GM18517 (cell line): ENCODE data around the gene NHERF1.
A peak's percentile ranks its signal among the peaks of the same experiment; 100 is the strongest.

Experiments used
- ATAC-seq: cut with Tn5 transposase; IDR thresholded peaks from one replicate; pipeline ENCODE4 v1.9.1; 2021; ENCODE audit warnings: mild to moderate bottlenecking, moderate library complexity; ENCODE audit not compliant: unreplicated experiment

NHERF1 gene

DNA sequence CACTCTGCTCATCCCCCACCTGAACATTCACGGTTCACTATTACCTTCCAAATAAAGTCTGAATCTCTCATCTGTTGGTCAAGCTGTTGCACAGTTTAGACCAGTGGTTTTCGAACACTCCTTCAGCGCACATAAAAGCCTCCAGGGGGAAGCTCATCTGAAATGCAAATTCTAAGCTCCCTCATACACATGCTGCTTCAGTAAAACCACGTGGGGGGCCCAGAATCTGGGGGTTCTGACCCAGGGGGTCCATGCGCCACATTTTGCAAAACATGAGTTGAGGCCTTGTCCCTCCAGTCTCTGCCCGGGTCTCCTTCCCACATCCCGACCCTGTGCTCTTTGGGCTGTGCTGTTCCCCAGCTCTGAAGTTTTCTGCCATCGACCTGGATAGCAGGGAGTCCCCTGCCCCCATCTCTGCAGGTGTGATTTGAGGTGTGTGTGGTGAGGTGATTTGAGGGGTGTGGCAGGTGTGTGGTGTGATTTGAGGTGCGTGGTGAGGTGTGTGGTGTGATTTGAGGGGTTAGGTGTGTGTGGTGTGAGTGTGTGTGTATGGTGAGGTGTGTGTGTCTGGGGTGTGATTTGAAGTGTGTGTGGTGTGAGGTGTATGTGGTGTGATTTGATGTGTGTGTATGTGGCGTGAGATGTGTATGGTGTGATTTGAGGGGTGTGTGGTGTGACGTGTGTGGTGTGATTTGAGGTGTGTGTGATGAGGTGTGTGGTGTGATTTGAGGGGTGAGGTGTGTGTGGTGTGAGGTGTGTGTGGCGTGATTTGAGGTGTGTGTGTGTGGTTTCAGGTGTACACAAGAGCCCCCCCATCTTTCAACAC lies 16.2 kb upstream of the NHERF1 start:
- no peak for ATAC-seq

DNA sequence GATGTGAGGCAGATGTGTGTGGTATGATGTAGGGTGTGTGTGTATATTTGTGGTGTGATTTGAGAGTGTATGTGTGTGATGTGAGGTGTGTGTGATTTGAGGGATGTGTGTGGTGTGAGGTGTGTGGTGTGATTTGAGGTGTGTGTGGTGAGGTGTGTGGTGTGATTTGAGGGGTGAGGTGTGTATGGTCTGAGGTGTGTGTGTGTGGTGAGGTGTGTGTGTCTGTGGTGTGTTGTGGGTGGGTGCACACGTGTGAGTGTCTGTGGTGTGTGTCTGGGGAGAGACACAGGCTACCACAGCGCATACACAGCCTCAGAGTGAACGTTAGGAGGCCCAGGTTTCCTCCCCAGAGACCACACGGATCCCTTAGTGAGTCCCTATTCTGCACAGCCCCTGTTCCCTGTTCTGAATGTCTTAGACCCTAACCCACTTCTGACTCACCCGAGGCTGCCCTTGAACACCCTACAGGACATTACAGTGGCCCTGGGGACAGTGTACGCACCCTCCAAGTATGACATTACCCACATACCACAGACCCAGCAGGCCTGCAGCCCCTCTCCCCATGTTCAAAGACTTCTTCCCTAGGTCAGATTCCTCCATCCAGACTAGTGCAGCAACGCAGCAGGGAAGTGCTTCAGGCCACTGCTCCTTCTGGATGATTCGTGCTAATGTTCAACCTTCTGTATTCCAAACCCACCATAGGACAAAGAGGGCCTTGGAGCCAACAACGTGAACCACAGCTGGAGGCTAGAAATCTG lies 14.9 kb upstream of the NHERF1 start:
- ATAC-seq: no peak

DNA sequence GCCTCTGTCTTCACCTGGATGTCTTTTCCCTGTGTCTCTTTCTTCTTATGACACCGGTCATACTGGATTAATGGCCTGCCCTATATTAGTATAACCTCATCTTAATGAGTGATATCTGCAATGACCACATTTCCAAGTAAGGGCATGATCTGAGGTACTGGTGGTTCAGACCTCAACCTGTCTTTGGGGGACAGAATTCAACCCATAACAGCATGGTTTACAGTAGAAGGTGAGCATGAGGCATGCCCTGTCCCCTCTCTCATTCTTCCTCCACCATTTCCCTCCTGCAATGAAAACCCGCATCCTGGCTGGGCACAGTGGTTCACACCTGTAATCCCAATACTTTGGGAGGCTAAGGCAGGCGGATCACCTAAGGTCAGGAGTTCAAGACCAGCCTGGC lies 14.2 kb upstream of the NHERF1 start:
- ATAC-seq: no peak

DNA sequence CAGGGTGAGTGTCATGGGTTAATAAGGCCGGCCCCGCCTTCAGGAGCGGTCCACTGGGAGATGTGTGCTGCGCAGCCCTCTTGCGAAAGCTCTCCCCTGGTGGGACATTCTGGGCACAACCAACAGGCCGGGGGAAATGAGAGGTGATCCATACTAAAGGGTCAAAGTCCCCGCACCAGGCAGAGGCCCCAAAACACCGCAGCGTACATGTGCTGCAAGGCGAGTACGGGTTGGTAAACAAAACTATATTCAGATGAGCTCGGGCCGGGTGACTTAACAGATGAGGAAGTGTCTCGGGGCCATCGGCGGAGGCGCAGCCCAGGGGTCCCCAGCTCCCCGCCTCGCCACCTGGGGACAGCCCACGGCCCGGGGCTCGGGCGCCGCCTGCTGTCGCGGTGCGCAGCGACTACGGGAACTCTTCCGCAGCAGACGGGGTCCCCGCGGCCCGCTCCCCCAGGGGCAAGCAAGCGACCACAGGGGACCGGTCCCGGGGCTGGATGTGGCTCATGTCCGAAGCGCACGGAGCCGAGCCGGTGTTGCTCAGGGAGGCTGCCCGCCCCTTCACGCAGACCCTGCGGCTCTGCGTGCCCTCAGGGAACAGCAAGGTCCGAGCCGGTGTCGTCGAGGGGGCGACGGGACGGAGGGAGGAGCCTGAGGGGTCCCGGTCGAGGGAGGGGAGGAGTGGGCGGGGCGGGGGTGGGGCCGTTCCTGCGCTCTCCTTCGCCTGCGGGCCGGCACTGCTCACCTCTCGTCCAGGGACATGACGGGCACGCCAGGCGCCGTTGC lies 11.7 kb upstream of the NHERF1 start, which contains the start of gene RAB37:
TSS of gene RAB37 (plus strand) at position 744 of the 786 bp plus-strand sequence. CDS start at position 761, 17 bp downstream.
- ATAC-seq: peak; percentile 60

DNA sequence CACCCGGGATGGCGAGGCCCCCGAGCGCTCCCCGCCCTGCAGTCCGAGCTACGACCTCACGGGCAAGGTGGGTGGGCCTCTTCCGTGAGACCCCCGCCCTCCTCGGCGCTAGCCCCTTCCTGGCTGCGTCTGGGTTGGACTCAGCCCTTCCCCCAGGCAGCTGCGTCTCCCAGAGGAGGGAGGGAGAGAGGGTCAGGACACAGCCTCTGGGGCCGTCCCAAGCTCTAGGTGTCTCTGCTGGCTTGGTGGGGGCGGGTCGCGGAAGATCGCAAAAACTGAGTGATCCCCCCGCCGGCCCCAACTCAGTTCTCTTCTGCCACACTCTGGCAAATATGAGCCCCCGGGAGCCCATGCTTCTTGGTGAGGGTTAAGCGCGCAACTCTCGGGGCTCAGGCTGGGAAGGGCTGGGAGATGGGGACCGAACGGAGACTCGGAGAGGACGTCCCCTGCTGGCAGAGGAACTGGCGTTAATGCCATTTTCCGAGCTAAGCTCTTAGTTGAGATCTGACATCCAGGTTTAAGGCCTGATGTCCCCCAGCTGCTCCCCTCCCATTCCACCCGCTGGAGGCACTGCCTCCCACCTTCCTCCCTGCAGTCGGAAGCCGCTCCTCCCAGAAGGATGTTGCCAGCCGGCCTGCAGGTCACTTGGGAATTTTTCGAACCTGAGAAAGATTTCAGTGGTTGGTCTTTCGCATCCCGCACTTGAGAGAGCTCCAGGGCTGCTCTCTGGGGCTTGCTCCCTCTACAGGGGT lies 11.0 kb upstream of the NHERF1 start:
- no peak for ATAC-seq

DNA sequence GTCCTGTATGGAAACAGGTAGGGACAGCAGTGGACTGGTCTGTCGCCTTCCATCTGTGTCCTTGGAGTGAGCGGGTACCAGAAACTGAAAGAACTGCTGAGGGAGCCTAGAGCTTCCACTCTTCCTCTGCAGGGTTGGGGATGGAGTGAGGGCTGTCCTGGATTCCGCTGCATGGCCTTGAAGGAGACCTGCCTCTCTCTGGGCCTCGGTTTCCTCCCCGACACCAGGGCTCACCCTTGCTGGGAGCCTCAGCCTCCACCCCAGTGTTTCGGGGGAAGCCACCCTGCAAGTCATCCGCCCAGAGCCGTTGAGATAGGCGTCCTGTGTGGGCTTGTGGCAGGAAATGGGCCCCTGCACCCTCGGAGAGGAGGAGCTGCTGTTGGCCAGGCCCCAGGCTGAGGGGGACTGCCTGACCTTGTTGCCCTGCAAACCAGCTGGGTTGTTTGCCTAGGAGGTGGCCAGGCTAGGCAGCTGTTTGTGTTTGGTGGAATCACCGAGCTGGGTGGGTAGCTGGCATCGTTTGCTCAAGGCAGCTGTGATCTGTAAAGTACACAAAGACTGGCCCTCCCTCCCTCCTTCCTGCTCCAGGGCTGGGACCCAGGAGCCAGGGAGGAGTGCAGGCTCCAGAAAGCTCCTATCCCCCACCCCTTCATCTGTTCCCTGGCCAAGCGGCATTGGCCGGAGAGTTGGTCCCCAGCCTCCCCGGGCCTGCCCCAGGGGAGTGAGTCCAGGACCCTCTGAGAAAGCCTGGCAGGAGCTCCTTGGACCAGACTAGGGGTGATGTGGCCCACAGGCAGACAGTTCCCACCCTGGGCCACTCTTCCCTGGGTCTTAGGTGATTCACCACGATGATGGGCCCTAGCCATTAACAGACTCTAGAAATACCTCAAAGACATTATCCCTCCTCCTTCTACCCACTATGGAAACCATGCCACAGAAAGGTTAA lies 10.1 kb upstream of the NHERF1 start:
- no peak for ATAC-seq

DNA sequence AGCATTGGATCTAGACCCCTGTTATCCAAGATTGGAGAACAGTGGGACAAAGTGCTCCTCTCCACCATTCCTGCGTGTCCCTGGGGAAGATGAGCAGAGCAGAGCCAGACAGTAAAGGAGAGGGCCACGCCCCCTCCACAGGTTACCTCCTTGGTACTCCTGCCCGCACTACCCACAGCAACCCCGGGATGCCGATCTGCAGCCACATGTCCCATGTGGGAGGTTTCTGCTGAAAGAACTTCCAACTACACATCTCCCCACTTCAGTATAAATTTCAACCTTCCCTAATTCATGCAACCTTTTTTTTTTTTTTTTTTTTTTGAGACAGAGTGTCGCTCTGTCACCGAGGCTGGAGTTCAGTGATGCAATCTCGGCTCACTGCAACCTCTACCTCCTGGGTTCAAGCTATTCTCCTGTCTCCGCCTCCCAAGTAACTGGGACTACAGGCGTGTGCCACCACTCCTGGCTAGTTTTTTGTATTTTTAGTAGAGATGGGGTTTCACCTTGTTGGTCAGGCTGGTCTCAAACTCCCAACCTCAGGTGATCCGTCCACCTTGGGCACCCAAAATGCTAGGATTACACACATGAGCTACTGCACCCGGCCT lies 9.1 kb upstream of the NHERF1 start:
- no peak for ATAC-seq

DNA sequence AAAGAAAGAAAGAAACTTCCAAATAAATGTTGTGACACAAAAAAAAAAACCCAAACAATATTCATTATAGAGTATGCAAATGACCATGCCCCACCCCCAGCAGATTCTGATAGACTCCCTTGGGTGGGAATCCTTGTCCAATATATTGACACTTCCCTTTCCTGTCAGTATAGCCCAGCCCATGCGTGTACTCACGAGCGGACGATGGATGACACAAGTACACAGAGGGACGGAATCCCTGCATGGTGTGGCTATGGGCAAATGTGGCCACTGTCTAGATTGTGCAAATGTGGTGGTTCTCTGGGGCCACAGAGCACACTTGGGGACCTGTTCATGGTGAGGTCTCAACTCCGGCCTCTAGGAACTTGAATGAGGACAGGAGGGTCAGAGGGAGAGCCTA lies 8.3 kb upstream of the NHERF1 start:
- no peak for ATAC-seq

DNA sequence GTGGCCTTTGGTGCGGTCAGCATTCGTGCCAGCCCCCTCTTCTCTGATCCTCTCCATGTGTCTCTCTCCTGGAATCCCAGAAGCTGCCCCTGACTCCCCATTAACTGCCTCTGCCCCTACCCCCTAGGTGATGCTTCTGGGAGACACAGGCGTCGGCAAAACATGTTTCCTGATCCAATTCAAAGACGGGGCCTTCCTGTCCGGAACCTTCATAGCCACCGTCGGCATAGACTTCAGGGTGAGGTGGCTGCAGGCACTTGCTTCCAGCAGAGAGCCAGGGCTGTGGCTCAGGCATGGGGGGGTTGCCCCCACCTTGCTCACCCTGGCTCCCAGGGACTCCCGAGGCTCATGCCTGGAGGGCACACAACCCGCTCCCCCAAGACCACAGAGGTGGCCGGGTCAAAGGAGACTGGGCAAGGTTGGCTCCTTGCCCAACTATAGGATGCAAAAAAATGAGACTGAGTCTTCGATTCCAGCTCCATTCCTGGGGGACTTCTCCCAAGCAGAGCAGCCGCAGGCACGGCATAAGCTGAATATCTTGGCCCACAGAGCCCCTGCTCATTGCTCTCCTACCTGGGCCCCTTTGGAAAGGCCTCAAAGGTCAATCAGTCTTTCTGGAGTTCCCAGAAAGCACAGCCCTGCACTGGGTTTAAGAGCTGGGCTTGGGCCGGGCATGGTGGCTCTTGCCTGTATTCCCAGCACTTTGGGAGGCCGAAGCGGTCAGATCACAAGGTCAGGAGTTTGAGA lies 7.6 kb upstream of the NHERF1 start:
- ATAC-seq: no peak

DNA sequence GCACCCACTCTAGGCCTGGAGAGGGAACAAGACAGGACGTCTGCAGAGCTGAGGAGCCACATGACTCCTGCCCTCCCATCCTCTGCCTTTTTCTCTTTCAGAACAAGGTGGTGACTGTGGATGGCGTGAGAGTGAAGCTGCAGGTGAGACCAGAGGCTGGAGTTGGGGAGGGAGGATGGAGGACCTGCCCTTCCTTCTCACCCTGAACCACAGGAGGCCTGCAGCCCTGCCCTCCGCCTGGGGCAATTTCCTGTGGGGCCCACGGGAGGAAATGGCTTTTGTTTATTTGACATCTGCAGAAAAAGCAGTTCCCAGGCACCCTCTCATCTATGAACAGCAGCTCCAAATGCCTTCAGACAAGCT lies 6.3 kb upstream of the NHERF1 start:
- no peak for ATAC-seq

DNA sequence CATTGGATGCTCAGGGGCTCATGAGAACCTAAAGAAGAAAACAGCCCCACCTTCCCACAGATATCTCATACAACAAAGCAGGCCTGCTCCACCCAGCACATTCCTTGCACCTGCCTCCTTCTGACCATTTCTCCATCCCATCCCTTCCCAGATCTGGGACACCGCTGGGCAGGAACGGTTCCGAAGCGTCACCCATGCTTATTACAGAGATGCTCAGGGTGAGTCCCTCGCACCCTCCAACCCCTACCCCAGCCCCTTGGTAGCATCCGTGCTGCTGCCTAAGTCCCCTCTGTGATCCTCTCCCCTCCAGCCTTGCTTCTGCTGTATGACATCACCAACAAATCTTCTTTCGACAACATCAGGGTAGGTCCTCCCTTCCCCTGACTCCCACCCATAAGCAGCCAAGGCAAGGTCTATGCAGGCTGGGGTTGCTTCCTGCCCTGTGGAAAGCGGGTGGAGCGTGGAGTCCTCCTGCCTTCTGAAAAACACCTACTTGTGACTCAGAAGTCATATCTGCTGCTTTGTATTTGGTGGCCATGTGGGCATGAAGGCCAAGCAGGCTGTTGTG lies 5.4 kb upstream of the NHERF1 start:
- no peak for ATAC-seq

DNA sequence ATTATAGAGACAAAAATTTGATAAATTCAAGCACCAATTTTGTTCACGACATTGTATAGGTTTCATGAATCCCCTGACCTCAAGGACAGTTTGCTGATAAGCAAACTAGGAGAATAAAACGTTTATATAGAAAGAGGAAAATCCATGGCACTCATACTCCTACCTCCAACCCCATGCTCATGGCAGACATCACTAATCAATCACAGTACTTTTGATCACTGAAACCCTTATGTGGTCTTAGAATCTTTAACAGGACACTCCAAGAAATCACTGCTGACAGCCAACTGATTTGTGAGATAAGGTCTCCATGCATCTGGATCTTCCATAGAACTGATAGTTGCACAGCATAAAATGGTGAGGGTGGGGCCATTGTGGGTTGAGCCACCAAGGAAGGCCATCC lies 4.7 kb upstream of the NHERF1 start:
- no peak for ATAC-seq

DNA sequence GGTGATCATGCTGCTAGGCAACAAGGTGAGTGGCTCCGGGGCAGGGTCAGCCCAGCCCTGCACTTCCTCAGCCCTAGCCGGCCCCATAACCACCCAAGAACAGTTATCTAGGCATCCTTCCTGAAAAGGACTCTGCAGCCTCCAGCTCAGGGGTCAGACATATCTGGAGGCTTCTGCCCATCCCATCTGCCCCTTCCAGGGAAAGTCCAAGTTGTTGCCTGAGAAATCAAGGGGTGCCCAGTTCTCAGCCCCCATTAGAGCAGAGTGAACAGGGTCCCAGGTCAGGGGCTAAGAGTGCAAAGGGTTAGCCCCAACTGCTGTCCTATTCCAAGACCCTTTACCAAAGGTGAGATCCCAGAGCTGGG lies 4.1 kb upstream of the NHERF1 start:
- no peak for ATAC-seq

DNA sequence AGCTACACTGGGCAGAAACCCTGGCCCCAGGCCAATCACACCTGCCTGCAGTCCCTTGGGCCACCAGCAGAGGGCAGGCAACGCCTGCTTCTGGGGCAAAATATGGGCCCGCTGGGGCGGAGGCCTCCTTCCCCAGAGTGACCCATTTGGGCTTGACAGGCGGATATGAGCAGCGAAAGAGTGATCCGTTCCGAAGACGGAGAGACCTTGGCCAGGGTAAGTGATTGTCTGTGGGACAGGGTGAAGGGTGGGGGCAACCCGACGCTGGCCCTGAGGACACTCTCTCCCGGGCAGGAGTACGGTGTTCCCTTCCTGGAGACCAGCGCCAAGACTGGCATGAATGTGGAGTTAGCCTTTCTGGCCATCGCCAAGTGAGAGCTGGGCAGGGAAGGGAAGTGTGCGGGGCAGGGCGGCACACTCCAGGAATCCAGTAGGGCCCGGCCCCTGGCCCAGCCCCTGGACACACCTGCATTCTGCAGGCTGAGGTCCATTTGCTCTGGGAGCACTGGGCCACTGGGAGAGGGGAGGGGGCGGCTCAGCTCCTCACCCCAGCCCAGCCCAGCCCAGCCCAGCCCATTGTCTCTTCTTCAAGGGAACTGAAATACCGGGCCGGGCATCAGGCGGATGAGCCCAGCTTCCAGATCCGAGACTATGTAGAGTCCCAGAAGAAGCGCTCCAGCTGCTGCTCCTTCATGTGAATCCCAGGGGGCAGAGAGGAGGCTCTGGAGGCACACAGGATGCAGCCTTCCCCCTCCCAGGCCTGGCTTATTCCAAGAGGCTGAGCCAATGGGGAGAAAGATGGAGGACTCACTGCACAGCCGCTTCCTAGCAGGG lies 3.5 kb upstream of the NHERF1 start:
- ATAC-seq: no peak

DNA sequence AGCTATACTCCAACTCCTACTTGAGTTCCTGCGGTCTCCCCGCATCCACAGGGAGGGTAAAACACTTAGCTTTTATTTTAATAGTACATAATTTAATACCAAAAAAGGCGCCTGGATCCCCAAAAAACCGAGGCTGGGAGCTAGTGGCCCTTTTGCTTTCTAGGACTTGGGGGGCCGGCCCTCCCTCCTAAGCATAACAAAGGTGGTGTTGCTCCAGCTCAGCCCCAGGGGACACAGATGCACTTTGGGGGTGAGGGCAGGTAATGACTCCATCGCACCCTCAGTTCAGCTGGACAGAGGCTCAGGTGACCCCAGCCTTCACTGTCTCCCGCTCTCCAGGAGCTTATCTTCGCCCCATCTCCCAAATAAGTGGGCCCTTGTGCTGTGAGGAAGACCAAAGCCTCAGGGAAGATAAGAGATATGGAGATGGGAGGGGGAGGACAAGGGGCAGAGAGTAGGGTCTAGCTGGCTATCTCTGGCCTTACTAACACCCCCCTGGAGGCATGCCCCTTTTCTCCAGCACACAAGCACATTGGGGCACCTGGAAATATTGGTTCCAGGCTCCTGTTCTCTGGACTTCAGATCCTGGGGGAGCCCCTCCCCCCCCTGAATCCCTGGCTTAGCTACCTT lies 2.8 kb upstream of the NHERF1 start:
- ATAC-seq: no peak

DNA sequence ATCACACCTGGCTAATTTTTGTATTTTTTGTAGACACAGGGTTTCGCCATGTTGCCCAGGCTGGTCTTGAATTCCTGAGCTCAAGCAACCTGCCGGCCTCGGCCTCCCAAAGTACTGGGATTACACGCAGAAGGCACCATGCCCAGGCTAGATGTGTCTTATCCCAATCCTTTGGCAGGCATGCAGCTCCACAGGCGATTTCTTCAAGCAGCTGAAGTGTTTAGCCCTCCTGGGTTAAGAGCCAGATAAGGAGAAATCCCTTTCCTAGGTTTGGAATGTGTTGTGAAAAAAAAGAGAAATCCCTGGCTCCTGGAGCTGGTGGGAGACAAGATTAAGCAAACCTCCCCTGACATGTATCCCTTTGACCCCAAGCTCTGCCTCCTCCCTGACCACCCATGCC lies 2.1 kb upstream of the NHERF1 start:
- ATAC-seq: no peak

DNA sequence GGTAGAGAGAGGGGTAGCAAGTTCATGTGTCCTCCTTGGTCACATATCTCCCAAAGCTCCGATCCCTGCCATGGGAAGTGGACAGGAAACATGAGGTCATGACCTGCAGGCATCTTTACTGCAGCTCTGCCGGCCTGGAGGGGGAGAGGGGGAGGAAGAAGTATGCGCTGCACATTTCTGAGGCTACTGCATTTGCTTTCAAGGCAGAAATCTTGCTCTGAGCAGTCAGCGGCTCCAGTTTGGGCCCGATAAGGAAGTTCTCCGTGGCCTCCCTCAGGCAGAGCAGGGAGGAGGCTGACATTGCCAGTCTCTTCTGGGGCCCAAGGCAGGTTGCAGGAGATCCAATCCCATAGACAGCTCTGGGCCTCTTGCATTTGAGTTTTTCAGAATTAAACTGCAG lies 1.5 kb upstream of the NHERF1 start:
- no peak for ATAC-seq
